GM10266 (cell line): ENCODE measurements around the gene MLKL.

Experiments used
- DNase-seq: peaks from one replicate; pipeline ENCODE4 v3.0.0; 2012; ENCODE audit errors: extremely low spot score
- CTCF ChIP-seq: IDR thresholded peaks from 2 replicates; pipeline ENCODE4 v1.5.1; 2012; ENCODE audit warnings: mild to moderate bottlenecking, low read depth; ENCODE audit not compliant: control insufficient read depth, insufficient read depth; ENCODE audit errors: missing control alignments

MLKL gene

GRCh38 chr16:74627506-74628220, 73.0 kb downstream of the MLKL start:
- no peak for DNase-seq
- no peak for TF ChIP-seq CTCF

- DNase-seq = peak; percentile 46
- no peak for TF ChIP-seq CTCF
These were observed 73.8 kb downstream of the MLKL start for GRCh38 chr16:74626741-74627416.

- no peak for TF ChIP-seq CTCF
- no peak for DNase-seq
These were observed 74.9 kb downstream of the MLKL start for GRCh38 chr16:74625500-74626350.

GRCh38 chr16:74623839-74624235, 76.8 kb downstream of the MLKL start:
- no peak for DNase-seq
- TF ChIP-seq CTCF = no peak

GRCh38 chr16:74623214-74623838, 77.3 kb downstream of the MLKL start:
- peak; percentile 70 for TF ChIP-seq CTCF
- DNase-seq = peak; percentile 50

GRCh38 chr16:74622005-74622404, 78.7 kb downstream of the MLKL start:
- DNase-seq = no peak
- no peak for TF ChIP-seq CTCF
